Activated T-cell treated with anti-CD3 and anti-CD28 coated beads, Interleukin-2, amount 50 U/mL, for 48 hours (primary cell): ENCODE results near the gene ITPRIPL1.
"Not testable (repeated sequence)": the region's sequence is repeated elsewhere in the genome, so short reads cannot be mapped to it uniquely, and the experiment has no call there.

Experiments
- DNase-seq, 2 experiments: peaks; one replicate each; pipeline ENCODE4 v3.0.0-alpha.2; 2020

ITPRIPL1 gene

GRCh38 chr2:96325041-96325883 is at the start of gene ITPRIPL1:
TSS of gene ITPRIPL1 (plus strand) at chr2:96325317. CDS start at chr2:96325840, 523 bp downstream.
- peak; percentile 71 to 73 for DNase-seq

- no peak for DNase-seq
Observed at GRCh38 chr2:96276787-96277499, 48.2 kb upstream of the ITPRIPL1 start.

- DNase-seq: no peak
Observed at GRCh38 chr2:96287273-96287856, 37.8 kb upstream of the ITPRIPL1 start.

GRCh38 chr2:96291751-96292150 is 33.4 kb upstream of the ITPRIPL1 start:
- no peak for DNase-seq

GRCh38 chr2:96294271-96294670 is 30.8 kb upstream of the ITPRIPL1 start:
- DNase-seq: not testable (repeated sequence)

GRCh38 chr2:96296925-96297324 is 28.2 kb upstream of the ITPRIPL1 start:
- no peak for DNase-seq

- DNase-seq: no peak
Observed at GRCh38 chr2:96301865-96302264, 23.3 kb upstream of the ITPRIPL1 start.

GRCh38 chr2:96304606-96305005 is 20.5 kb upstream of the ITPRIPL1 start:
- DNase-seq: no peak

- peak; percentile 95 to 96 for DNase-seq
Observed at GRCh38 chr2:96305091-96305978, 19.8 kb upstream of the ITPRIPL1 start, which contains the start of gene SNRNP200. TSS of gene SNRNP200 (minus strand) at chr2:96305546. CDS start at chr2:96305437, 109 bp downstream.

- DNase-seq: no peak
Observed at GRCh38 chr2:96305979-96306308, 19.2 kb upstream of the ITPRIPL1 start.

- no peak for DNase-seq
Observed at GRCh38 chr2:96306370-96306769, 18.7 kb upstream of the ITPRIPL1 start.

GRCh38 chr2:96308248-96308647 is 16.9 kb upstream of the ITPRIPL1 start:
- no peak for DNase-seq

GRCh38 chr2:96315005-96315399 is 10.1 kb upstream of the ITPRIPL1 start:
- no peak for DNase-seq

- peak; percentile 42 to 45 for DNase-seq
Observed at GRCh38 chr2:96315400-96316071, 9.6 kb upstream of the ITPRIPL1 start.

- DNase-seq: no peak
Observed at GRCh38 chr2:96316999-96317398, 8.1 kb upstream of the ITPRIPL1 start.

- DNase-seq: no peak
Observed at GRCh38 chr2:96317584-96317997, 7.5 kb upstream of the ITPRIPL1 start.

GRCh38 chr2:96318723-96319122 is 6.4 kb upstream of the ITPRIPL1 start:
- no peak for DNase-seq

GRCh38 chr2:96319396-96319795 is 5.7 kb upstream of the ITPRIPL1 start:
- DNase-seq: no peak

- no peak for DNase-seq
Observed at GRCh38 chr2:96320326-96320725, 4.8 kb upstream of the ITPRIPL1 start.

GRCh38 chr2:96320728-96321622 is 4.1 kb upstream of the ITPRIPL1 start:
- no peak for DNase-seq

GRCh38 chr2:96323849-96324248 is 1.3 kb upstream of the ITPRIPL1 start:
- DNase-seq: no peak
